Measurements from ENCODE around the gene AK6. TPM values are rescaled to one million over a fixed set of nuclear protein-coding genes. Genes with fewer than 3 reads are reported as not detected.

Gene AK6
- total and polyA plus RNA-seq, 4 donors = 17.7 to 54.6 (median 23.5) TPM

GRCh38 chr5:69364850-69365249 is 4.5 kb downstream of the AK6 start:
- H3K9ac ChIP-seq (ENCODE audit: low read depth in 1 of 2, low read length in 2 of 2) = no peak overlapping the region
- H3K27me3 ChIP-seq (ENCODE audit: control insufficient read depth in 4 of 4, insufficient read depth in 4 of 4, low read length in 3 of 4) = no peaks in the 10 kb centered on the region
- 86% methylated on average over 3 of the region's 3 CpGs for WGBS
- no peak overlapping the region for H3K27ac ChIP-seq (ENCODE audit: low read depth in 1 of 2, low read length in 2 of 2)
- no peak for TF ChIP-seq ZBTB33 (IDR thresholded peaks at IDR 0.05)
- no peak for TF ChIP-seq YY1 (IDR thresholded peaks at IDR 0.05)
- H3K9me3 ChIP-seq (ENCODE audit: control insufficient read depth in 4 of 4, low read length in 3 of 4) = no peaks in the 10 kb centered on the region
- no peak overlapping the region for H3K4me3 ChIP-seq (ENCODE audit: low read depth in 1 of 3, low read length in 3 of 3)
- no peak for DNase-seq (ENCODE audit: low spot score)
- peaks cover 7 to 26% (median 18%) of the 10 kb centered on the region in 4 donors for H3K36me3 ChIP-seq (ENCODE audit: control insufficient read depth in 4 of 4, insufficient read depth in 3 of 4, low read depth in 1 of 4, low read length in 3 of 4)
- peaks cover 0 to 13% (median 11%) of the 10 kb centered on the region in 4 donors for H3K4me1 ChIP-seq (ENCODE audit: control insufficient read depth in 4 of 4, insufficient read depth in 4 of 4, low read length in 3 of 4)

- Histone ChIP-seq H3K36me3 (ENCODE audit: control insufficient read depth in 4 of 4, insufficient read depth in 3 of 4, low read depth in 1 of 4, low read length in 3 of 4) (peaks cover 7 to 26% (median 18%) of the 10 kb centered on the region in 4 donors), H3K27ac (ENCODE audit: low read depth in 1 of 2, low read length in 2 of 2) (no peak overlapping the region), H3K9ac (ENCODE audit: low read depth in 1 of 2, low read length in 2 of 2) (no peak overlapping the region), H3K27me3 (ENCODE audit: control insufficient read depth in 4 of 4, insufficient read depth in 4 of 4, low read length in 3 of 4) (no peaks in the 10 kb centered on the region), H3K4me3 (ENCODE audit: low read depth in 1 of 3, low read length in 3 of 3) (no peak overlapping the region), H3K9me3 (ENCODE audit: control insufficient read depth in 4 of 4, low read length in 3 of 4) (no peaks in the 10 kb centered on the region), H3K4me1 (ENCODE audit: control insufficient read depth in 4 of 4, insufficient read depth in 4 of 4, low read length in 3 of 4) (peaks cover 0 to 13% (median 11%) of the 10 kb centered on the region in 4 donors)
- no peak for DNase-seq (ENCODE audit: low spot score)
- TF ChIP-seq GABPA (IDR thresholded peaks at IDR 0.05 in 1 of 2, conservative IDR thresholded peaks at IDR 0.05 in 1 of 2) = no peak
- no peak for TF ChIP-seq JUND (IDR thresholded peaks at IDR 0.05)
- peak; percentile 28 for TF ChIP-seq CTCF (IDR thresholded peaks at IDR 0.05; ENCODE audit: low read depth, low read length, missing input control)
- no peak for TF ChIP-seq FOXA1 (IDR thresholded peaks at IDR 0.05)
- no peak for TF ChIP-seq NR2F2 (IDR thresholded peaks at IDR 0.05)
- WGBS = 69% methylated on average over 3 of the region's 3 CpGs
These were observed 4.9 kb downstream of the AK6 start for GRCh38 chr5:69364414-69364813.

- no peaks in the 10 kb centered on the region for H3K9me3 ChIP-seq (ENCODE audit: control insufficient read depth in 4 of 4, low read length in 3 of 4)
- DNase-seq (ENCODE audit: low spot score) = no peak
- H3K27ac ChIP-seq (ENCODE audit: low read depth in 1 of 2, low read length in 2 of 2) = no peak overlapping the region
- H3K36me3 ChIP-seq (ENCODE audit: control insufficient read depth in 4 of 4, insufficient read depth in 3 of 4, low read depth in 1 of 4, low read length in 3 of 4) = peaks cover 6 to 20% (median 12%) of the 10 kb centered on the region in 4 donors
- H3K4me1 ChIP-seq (ENCODE audit: control insufficient read depth in 4 of 4, insufficient read depth in 4 of 4, low read length in 3 of 4) = no peaks in the 10 kb centered on the region
- H3K4me3 ChIP-seq (ENCODE audit: low read depth in 1 of 3, low read length in 3 of 3) = no peak overlapping the region
- H3K9ac ChIP-seq (ENCODE audit: low read depth in 1 of 2, low read length in 2 of 2) = no peak overlapping the region
- H3K27me3 ChIP-seq (ENCODE audit: control insufficient read depth in 4 of 4, insufficient read depth in 4 of 4, low read length in 3 of 4) = no peaks in the 10 kb centered on the region
- WGBS = 96% methylated on average over 1 of the region's 1 CpG
- TF ChIP-seq GABPA (IDR thresholded peaks at IDR 0.05 in 1 of 2, conservative IDR thresholded peaks at IDR 0.05 in 1 of 2) (no peak), FOXA2 (IDR thresholded peaks at IDR 0.05) (no peak), EGR1 (IDR thresholded peaks at IDR 0.05; ENCODE audit: low read depth in 2 of 2) (no peak), ATF3 (IDR thresholded peaks at IDR 0.05) (no peak), TAF1 (conservative IDR thresholded peaks at IDR 0.05) (no peak)
These were observed 8.9 kb downstream of the AK6 start for GRCh38 chr5:69360442-69360841.
